Measurements from ENCODE around the gene PARVB.

PARVB gene

DNA sequence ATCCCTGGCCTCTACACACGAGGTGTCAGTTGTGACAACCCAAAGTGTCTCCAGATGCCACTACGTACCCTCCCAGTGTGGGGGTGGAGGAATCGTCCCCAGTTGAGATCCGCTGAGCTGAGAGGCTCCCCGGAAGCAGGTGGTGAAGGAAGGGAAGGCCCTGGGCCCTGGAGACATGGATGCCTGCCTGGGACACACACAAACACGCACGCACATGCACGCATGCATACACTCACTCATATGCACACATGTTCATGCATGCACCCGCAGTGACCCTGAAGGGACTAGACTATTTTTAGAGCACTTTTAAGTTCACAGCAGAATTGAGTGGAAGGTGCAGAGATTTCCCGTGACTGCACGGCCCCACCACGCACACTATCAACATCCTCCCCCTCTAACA, 50.9 kb downstream of the PARVB start:
- H3K27me3 ChIP-seq: peaks cover 0 to 7% of the 10 kb centered on the region in 2 donors
- no peak for DNase-seq
- intact Hi-C loops (cut with DNase I; ENCODE audit: low total_unique reads): loop anchor here (10.0 kb wide), 1 partner anchor 250 kb away; no protein-coding TSS in a partner anchor

DNA sequence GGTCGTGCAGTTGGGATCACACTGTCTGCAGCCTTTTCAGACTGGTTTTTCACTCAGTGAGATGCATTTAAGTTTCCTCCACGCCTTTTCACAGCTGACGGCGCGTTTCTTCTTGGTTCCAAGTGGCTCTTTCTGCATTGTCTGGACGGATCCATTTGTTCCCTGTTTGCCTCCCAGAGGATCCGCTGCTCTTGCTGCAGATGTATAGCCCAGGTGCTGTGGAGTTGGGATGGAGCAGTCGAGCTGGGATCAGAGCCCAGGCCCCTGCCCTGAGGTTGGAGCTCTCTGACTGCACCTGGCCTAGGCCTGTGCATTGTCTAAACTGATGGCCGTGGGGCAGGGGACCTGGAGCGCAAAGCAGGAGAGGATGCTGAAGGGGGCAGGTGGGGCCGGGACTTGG, 51.6 kb downstream of the PARVB start:
- intact Hi-C loops (cut with DNase I; ENCODE audit: low total_unique reads): loop anchor here (10.0 kb wide), 1 partner anchor 249 kb away; no protein-coding TSS in a partner anchor
- H3K36me3 ChIP-seq: no peaks in the 10 kb centered on the region
- H3K27me3 ChIP-seq: peaks cover 0 to 7% of the 10 kb centered on the region in 2 donors
- H3K4me1 ChIP-seq: no peaks in the 10 kb centered on the region
- H3K27ac ChIP-seq: no peak overlapping the region
- DNase-seq: no peak
- TF ChIP-seq, protein P1, sequence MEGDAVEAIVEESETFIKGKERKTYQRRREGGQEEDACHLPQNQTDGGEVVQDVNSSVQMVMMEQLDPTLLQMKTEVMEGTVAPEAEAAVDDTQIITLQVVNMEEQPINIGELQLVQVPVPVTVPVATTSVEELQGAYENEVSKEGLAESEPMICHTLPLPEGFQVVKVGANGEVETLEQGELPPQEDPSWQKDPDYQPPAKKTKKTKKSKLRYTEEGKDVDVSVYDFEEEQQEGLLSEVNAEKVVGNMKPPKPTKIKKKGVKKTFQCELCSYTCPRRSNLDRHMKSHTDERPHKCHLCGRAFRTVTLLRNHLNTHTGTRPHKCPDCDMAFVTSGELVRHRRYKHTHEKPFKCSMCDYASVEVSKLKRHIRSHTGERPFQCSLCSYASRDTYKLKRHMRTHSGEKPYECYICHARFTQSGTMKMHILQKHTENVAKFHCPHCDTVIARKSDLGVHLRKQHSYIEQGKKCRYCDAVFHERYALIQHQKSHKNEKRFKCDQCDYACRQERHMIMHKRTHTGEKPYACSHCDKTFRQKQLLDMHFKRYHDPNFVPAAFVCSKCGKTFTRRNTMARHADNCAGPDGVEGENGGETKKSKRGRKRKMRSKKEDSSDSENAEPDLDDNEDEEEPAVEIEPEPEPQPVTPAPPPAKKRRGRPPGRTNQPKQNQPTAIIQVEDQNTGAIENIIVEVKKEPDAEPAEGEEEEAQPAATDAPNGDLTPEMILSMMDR (IDR thresholded peaks at IDR 0.05): no peak
- no peak overlapping the region for H3K4me3 ChIP-seq
- no peaks in the 10 kb centered on the region for H3K9me3 ChIP-seq

More for the DNA sequence above, 50.9 kb downstream of the PARVB start:
- Histone ChIP-seq H3K4me3 (no peak overlapping the region), H3K27ac (no peak overlapping the region), H3K4me1 (no peaks in the 10 kb centered on the region), H3K36me3 (no peaks in the 10 kb centered on the region), H3K9me3 (no peaks in the 10 kb centered on the region)
- TF ChIP-seq, protein P1 (IDR thresholded peaks at IDR 0.05): no peak

GRCh38 chr22:44076825-44077224, 52.7 kb downstream of the PARVB start:
- no peaks in the 10 kb centered on the region for H3K36me3 ChIP-seq
- no peak overlapping the region for H3K4me3 ChIP-seq
- no peak overlapping the region for H3K27ac ChIP-seq
- peaks cover 0 to 7% of the 10 kb centered on the region in 2 donors for H3K27me3 ChIP-seq
- intact Hi-C loops (cut with DNase I; ENCODE audit: low total_unique reads): loop anchor here (10.0 kb wide), 1 partner anchor 248 kb away; no protein-coding TSS in a partner anchor
- TF ChIP-seq, protein P1 (IDR thresholded peaks at IDR 0.05): no peak
- no peak for DNase-seq
- H3K9me3 ChIP-seq: no peaks in the 10 kb centered on the region
- peaks cover 0 to 7% (median 3%) of the 10 kb centered on the region in 4 donors for H3K4me1 ChIP-seq

GRCh38 chr22:44080936-44081861, 57.1 kb downstream of the PARVB start:
- H3K27me3 ChIP-seq: peaks cover 0 to 4% of the 10 kb centered on the region in 2 donors
- peak overlapping the region in 1 of 2 donors; percentile 8 for H3K4me3 ChIP-seq
- H3K4me1 ChIP-seq: peaks cover 0 to 7% (median 3%) of the 10 kb centered on the region in 4 donors
- intact Hi-C loops (cut with DNase I; ENCODE audit: low total_unique reads): no loop called here
- TF ChIP-seq, protein P1 (IDR thresholded peaks at IDR 0.05): peak; percentile 76 to 83
- no peaks in the 10 kb centered on the region for H3K9me3 ChIP-seq
- H3K27ac ChIP-seq: no peak overlapping the region
- H3K36me3 ChIP-seq: no peaks in the 10 kb centered on the region
- peak; percentile 73 to 77 for DNase-seq

GRCh38 chr22:44082801-44083200, 58.7 kb downstream of the PARVB start:
- Histone ChIP-seq H3K36me3 (no peaks in the 10 kb centered on the region), H3K4me3 (no peak overlapping the region), H3K4me1 (peaks cover 0 to 7% (median 3%) of the 10 kb centered on the region in 4 donors), H3K27me3 (peaks cover 0 to 4% of the 10 kb centered on the region in 2 donors), H3K9me3 (no peaks in the 10 kb centered on the region), H3K27ac (no peak overlapping the region)
- no peak for DNase-seq
- intact Hi-C loops (cut with DNase I; ENCODE audit: low total_unique reads): loop anchor here (2.0 kb wide), 1 partner anchor 544 kb away; no protein-coding TSS in a partner anchor
- TF ChIP-seq, protein P1 (IDR thresholded peaks at IDR 0.05): no peak
